Activated naive CD8-positive, alpha-beta T cell treated with anti-CD3 and anti-CD28 coated beads, Interleukin-2, amount 50 U/mL, for 24 hours (primary cell): ENCODE measurements around the gene TFF1.

ENCODE experiments used
- ATAC-seq: fragments of 150-1000 bp; cut with Tn5 transposase; one replicate; pipeline ENCODE4 v1.10.0; 2021
- DNase-seq: peaks from one replicate; pipeline ENCODE4 v3.0.0; 2021
- H3K27ac Mint-ChIP-seq: one replicate; pipeline ENCODE4 v1.8.0; 2021; ENCODE audit warnings: mild to moderate bottlenecking, mixed read lengths
- H3K27me3 Mint-ChIP-seq: one replicate; pipeline ENCODE4 v1.8.0; 2021; ENCODE audit warnings: mixed read lengths
- H3K36me3 Mint-ChIP-seq: one replicate; pipeline ENCODE4 v1.8.0; 2021; ENCODE audit warnings: low read depth, mixed read lengths
- H3K4me1 Mint-ChIP-seq: one replicate; pipeline ENCODE4 v1.8.0; 2021; ENCODE audit warnings: mixed read lengths
- H3K4me3 Mint-ChIP-seq: one replicate; pipeline ENCODE4 v1.8.0; 2021; ENCODE audit warnings: mild to moderate bottlenecking, moderate library complexity, mixed read lengths
- H3K9me3 Mint-ChIP-seq: one replicate; pipeline ENCODE4 v1.8.0; 2021; ENCODE audit warnings: mixed read lengths

The TFF1 gene

GRCh38 chr21:42392731-42393442, 26.6 kb upstream of the TFF1 start:
- ATAC-seq = peak; percentile 96
- H3K27ac Mint-ChIP-seq = peak overlapping the region; percentile 81
- peak overlapping the region; percentile 55 for H3K4me3 Mint-ChIP-seq
- peaks cover 5% of the 10 kb centered on the region for H3K27me3 Mint-ChIP-seq
- peaks cover 79% of the 10 kb centered on the region for H3K4me1 Mint-ChIP-seq
- DNase-seq = no peak
- H3K36me3 Mint-ChIP-seq = peaks cover 49% of the 10 kb centered on the region
- no peaks in the 10 kb centered on the region for H3K9me3 Mint-ChIP-seq

- H3K27ac Mint-ChIP-seq = no peak overlapping the region
- DNase-seq (no peak), ATAC-seq (no peak)
- peaks cover 78% of the 10 kb centered on the region for H3K4me1 Mint-ChIP-seq
- H3K36me3 Mint-ChIP-seq = peaks cover 56% of the 10 kb centered on the region
- no peaks in the 10 kb centered on the region for H3K9me3 Mint-ChIP-seq
- H3K4me3 Mint-ChIP-seq = no peak overlapping the region
- H3K27me3 Mint-ChIP-seq = peaks cover 5% of the 10 kb centered on the region
Measured at GRCh38 chr21:42391297-42391696, 25.0 kb upstream of the TFF1 start.

GRCh38 chr21:42390696-42391095, 24.4 kb upstream of the TFF1 start:
- Mint-ChIP-seq H3K27ac (peak overlapping the region; percentile 29), H3K9me3 (no peaks in the 10 kb centered on the region), H3K4me1 (peaks cover 76% of the 10 kb centered on the region), H3K36me3 (peaks cover 59% of the 10 kb centered on the region), H3K4me3 (no peak overlapping the region), H3K27me3 (peaks cover 5% of the 10 kb centered on the region)
- DNase-seq (no peak), ATAC-seq (no peak)

- Mint-ChIP-seq H3K27ac (no peak overlapping the region), H3K27me3 (peaks cover 5% of the 10 kb centered on the region)
Measured at GRCh38 chr21:42390193-42390592, 23.9 kb upstream of the TFF1 start.

GRCh38 chr21:42389449-42389835, 23.1 kb upstream of the TFF1 start:
- Mint-ChIP-seq H3K4me3 (no peak overlapping the region), H3K4me1 (peaks cover 80% of the 10 kb centered on the region), H3K27ac (no peak overlapping the region), H3K36me3 (peaks cover 49% of the 10 kb centered on the region), H3K27me3 (peaks cover 5% of the 10 kb centered on the region), H3K9me3 (no peaks in the 10 kb centered on the region)
- no peak for DNase-seq
- no peak for ATAC-seq

More at GRCh38 chr21:42390193-42390592, 23.9 kb upstream of the TFF1 start:
- ATAC-seq = no peak
- no peak for DNase-seq
- H3K4me1 Mint-ChIP-seq = peaks cover 79% of the 10 kb centered on the region
- H3K9me3 Mint-ChIP-seq = no peaks in the 10 kb centered on the region
- no peak overlapping the region for H3K4me3 Mint-ChIP-seq
- peaks cover 57% of the 10 kb centered on the region for H3K36me3 Mint-ChIP-seq

- Mint-ChIP-seq H3K4me1 (peaks cover 81% of the 10 kb centered on the region), H3K36me3 (peaks cover 49% of the 10 kb centered on the region), H3K27ac (no peak overlapping the region), H3K4me3 (no peak overlapping the region), H3K27me3 (peaks cover 5% of the 10 kb centered on the region), H3K9me3 (no peaks in the 10 kb centered on the region)
- no peak for DNase-seq
- ATAC-seq = no peak
Measured at GRCh38 chr21:42388740-42389448, 22.6 kb upstream of the TFF1 start.

- Mint-ChIP-seq H3K4me1 (peaks cover 72% of the 10 kb centered on the region), H3K9me3 (no peaks in the 10 kb centered on the region), H3K36me3 (peaks cover 49% of the 10 kb centered on the region), H3K4me3 (no peak overlapping the region), H3K27ac (no peak overlapping the region), H3K27me3 (peaks cover 5% of the 10 kb centered on the region)
- DNase-seq (no peak), ATAC-seq (no peak)
Measured at GRCh38 chr21:42387843-42388340, 21.6 kb upstream of the TFF1 start.

GRCh38 chr21:42387164-42387563, 20.8 kb upstream of the TFF1 start:
- Mint-ChIP-seq H3K4me1 (peaks cover 64% of the 10 kb centered on the region), H3K4me3 (no peak overlapping the region), H3K9me3 (peaks cover 6% of the 10 kb centered on the region), H3K36me3 (peaks cover 53% of the 10 kb centered on the region), H3K27me3 (peaks cover 4% of the 10 kb centered on the region), H3K27ac (no peak overlapping the region)
- DNase-seq = no peak
- ATAC-seq = no peak

- Mint-ChIP-seq H3K9me3 (peaks cover 14% of the 10 kb centered on the region), H3K4me3 (no peak overlapping the region), H3K36me3 (peaks cover 55% of the 10 kb centered on the region), H3K27me3 (peaks cover 2% of the 10 kb centered on the region), H3K27ac (no peak overlapping the region), H3K4me1 (peaks cover 56% of the 10 kb centered on the region)
- DNase-seq (no peak), ATAC-seq (no peak)
Measured at GRCh38 chr21:42386034-42386591, 19.8 kb upstream of the TFF1 start.

GRCh38 chr21:42385619-42386018, 19.3 kb upstream of the TFF1 start:
- no peak overlapping the region for H3K27ac Mint-ChIP-seq
- H3K9me3 Mint-ChIP-seq = peaks cover 14% of the 10 kb centered on the region
- H3K4me3 Mint-ChIP-seq = no peak overlapping the region
- H3K36me3 Mint-ChIP-seq = peaks cover 53% of the 10 kb centered on the region
- DNase-seq (no peak), ATAC-seq (no peak)
- H3K27me3 Mint-ChIP-seq = no peaks in the 10 kb centered on the region
- peaks cover 51% of the 10 kb centered on the region for H3K4me1 Mint-ChIP-seq

GRCh38 chr21:42384989-42385388, 18.7 kb upstream of the TFF1 start:
- DNase-seq = no peak
- no peak for ATAC-seq
- Mint-ChIP-seq H3K27ac (no peak overlapping the region), H3K36me3 (peaks cover 52% of the 10 kb centered on the region), H3K4me1 (peaks cover 46% of the 10 kb centered on the region), H3K9me3 (peaks cover 14% of the 10 kb centered on the region), H3K27me3 (no peaks in the 10 kb centered on the region), H3K4me3 (no peak overlapping the region)

- no peak for ATAC-seq
- H3K27me3 Mint-ChIP-seq = no peaks in the 10 kb centered on the region
- H3K4me1 Mint-ChIP-seq = peaks cover 39% of the 10 kb centered on the region
- no peak overlapping the region for H3K4me3 Mint-ChIP-seq
- H3K9me3 Mint-ChIP-seq = peaks cover 14% of the 10 kb centered on the region
- H3K36me3 Mint-ChIP-seq = peaks cover 48% of the 10 kb centered on the region
- DNase-seq = no peak
- no peak overlapping the region for H3K27ac Mint-ChIP-seq
Measured at GRCh38 chr21:42384156-42384945, 18.0 kb upstream of the TFF1 start.

GRCh38 chr21:42383331-42383730, 17.0 kb upstream of the TFF1 start:
- Mint-ChIP-seq H3K9me3 (peaks cover 14% of the 10 kb centered on the region), H3K4me1 (peaks cover 31% of the 10 kb centered on the region), H3K27me3 (no peaks in the 10 kb centered on the region), H3K4me3 (no peak overlapping the region), H3K27ac (no peak overlapping the region), H3K36me3 (peaks cover 39% of the 10 kb centered on the region)
- DNase-seq = no peak
- no peak for ATAC-seq

GRCh38 chr21:42382915-42383314, 16.6 kb upstream of the TFF1 start:
- Mint-ChIP-seq H3K27ac (peak overlapping the region; percentile 53), H3K4me1 (peaks cover 27% of the 10 kb centered on the region), H3K27me3 (no peaks in the 10 kb centered on the region), H3K36me3 (peaks cover 35% of the 10 kb centered on the region), H3K9me3 (peaks cover 14% of the 10 kb centered on the region), H3K4me3 (no peak overlapping the region)
- ATAC-seq (no peak), DNase-seq (no peak)
